ENCODE measurements around the gene TERC. TPM values are rescaled to one million over a fixed set of nuclear protein-coding genes. Genes with fewer than 3 reads are reported as not detected.
"Not testable (repeated sequence)": the region's sequence is repeated elsewhere in the genome, so short reads cannot be mapped to it uniquely, and the experiment has no call there.

The TERC gene
- polyA plus RNA-seq, 1 donor from 2014 or later, result not detected

- TF ChIP-seq REST (IDR thresholded peaks at IDR 0.05; ENCODE audit: borderline replicate concordance) (no peak), EP300 (conservative IDR thresholded peaks at IDR 0.05; ENCODE audit: poor library complexity, severe bottlenecking) (no peak), SMC3 (conservative IDR thresholded peaks at IDR 0.05; ENCODE audit: poor library complexity) (peak; percentile 76), CTCF (IDR thresholded peaks at IDR 0.05; ENCODE audit: poor library complexity, severe bottlenecking) (peak; percentile 70), EZH2 (IDR thresholded peaks at IDR 0.05; ENCODE audit: borderline replicate concordance, insufficient read depth, low read length, poor library complexity, severe bottlenecking) (no peak), RAD21 (conservative IDR thresholded peaks at IDR 0.05) (peak; percentile 79), POLR2AphosphoS5 (IDR thresholded peaks at IDR 0.05) (no peak)
- Histone ChIP-seq H4K20me1 (ENCODE audit: insufficient read depth) (no peaks in the 10 kb centered on the region), H3K9ac (ENCODE audit: low read length) (no peak overlapping the region), H3K27me3 (ENCODE audit: insufficient read depth, low read depth, low read length) (no peaks in the 10 kb centered on the region), H2AFZ (ENCODE audit: low read depth, low read length) (no peak overlapping the region), H3K79me2 (replicated peaks; ENCODE audit: insufficient read depth, low read length) (no peaks in the 10 kb centered on the region), H3K27ac (ENCODE audit: low read length) (no peak overlapping the region), H3K4me2 (ENCODE audit: low read length) (no peak overlapping the region), H3K9me3 (ENCODE audit: low read length) (no peaks in the 10 kb centered on the region), H3K9me2 (ENCODE audit: insufficient read depth, low read length) (no peaks in the 10 kb centered on the region), H3K4me3 (ENCODE audit: low read length) (no peak overlapping the region), H3F3A (ENCODE audit: insufficient read depth, low read length, poor library complexity, severe bottlenecking) (no peaks in the 10 kb centered on the region), H3K36me3 (ENCODE audit: insufficient read depth, low read length) (no peaks in the 10 kb centered on the region)
These were observed 20.4 kb downstream of the TERC start for GRCh38 chr3:169744366-169745054.

- H2AFZ ChIP-seq (ENCODE audit: low read depth, low read length), result no peak overlapping the region
- H3K27ac ChIP-seq (ENCODE audit: low read length), result no peak overlapping the region
- no peak overlapping the region for H3K9ac ChIP-seq (ENCODE audit: low read length)
- H4K20me1 ChIP-seq (ENCODE audit: insufficient read depth), result no peaks in the 10 kb centered on the region
- no peak overlapping the region for H3K4me2 ChIP-seq (ENCODE audit: low read length)
- no peak overlapping the region for H3K4me3 ChIP-seq (ENCODE audit: low read length)
- no peaks in the 10 kb centered on the region for H3K27me3 ChIP-seq (ENCODE audit: insufficient read depth, low read depth, low read length)
- H3K36me3 ChIP-seq (ENCODE audit: insufficient read depth, low read length), result no peaks in the 10 kb centered on the region
- H3K9me2 ChIP-seq (ENCODE audit: insufficient read depth, low read length), result no peaks in the 10 kb centered on the region
- no peaks in the 10 kb centered on the region for H3K79me2 ChIP-seq (replicated peaks; ENCODE audit: insufficient read depth, low read length)
- no peaks in the 10 kb centered on the region for H3F3A ChIP-seq (ENCODE audit: insufficient read depth, low read length, poor library complexity, severe bottlenecking)
- TF ChIP-seq SMC3 (conservative IDR thresholded peaks at IDR 0.05; ENCODE audit: poor library complexity), result no peak
- TF ChIP-seq POLR2AphosphoS5 (IDR thresholded peaks at IDR 0.05), result no peak
- TF ChIP-seq EP300 (conservative IDR thresholded peaks at IDR 0.05; ENCODE audit: poor library complexity, severe bottlenecking), result no peak
- TF ChIP-seq RAD21 (conservative IDR thresholded peaks at IDR 0.05), result no peak
- no peak for TF ChIP-seq CTCF (IDR thresholded peaks at IDR 0.05; ENCODE audit: poor library complexity, severe bottlenecking)
- no peak for TF ChIP-seq TAF1 (IDR thresholded peaks at IDR 0.05; ENCODE audit: low read depth)
- no peak for TF ChIP-seq REST (IDR thresholded peaks at IDR 0.05; ENCODE audit: borderline replicate concordance)
- no peak for TF ChIP-seq EZH2 (IDR thresholded peaks at IDR 0.05; ENCODE audit: borderline replicate concordance, insufficient read depth, low read length, poor library complexity, severe bottlenecking)
- no peak for TF ChIP-seq MXI1 (conservative IDR thresholded peaks at IDR 0.05; ENCODE audit: poor library complexity, severe bottlenecking)
- H3K9me3 ChIP-seq (ENCODE audit: low read length), result no peaks in the 10 kb centered on the region
These were observed 25.8 kb downstream of the TERC start for GRCh38 chr3:169739067-169739466.

- not testable (repeated sequence) for H3K27me3 ChIP-seq (ENCODE audit: insufficient read depth, low read depth, low read length); H3K9me3 ChIP-seq (ENCODE audit: low read length); H3K4me3 ChIP-seq (ENCODE audit: low read length); H3K4me2 ChIP-seq (ENCODE audit: low read length); H4K20me1 ChIP-seq (ENCODE audit: insufficient read depth); H2AFZ ChIP-seq (ENCODE audit: low read depth, low read length); H3F3A ChIP-seq (ENCODE audit: insufficient read depth, low read length, poor library complexity, severe bottlenecking); H3K36me3 ChIP-seq (ENCODE audit: insufficient read depth, low read length); H3K9me2 ChIP-seq (ENCODE audit: insufficient read depth, low read length); H3K9ac ChIP-seq (ENCODE audit: low read length); H3K79me2 ChIP-seq (replicated peaks; ENCODE audit: insufficient read depth, low read length); H3K27ac ChIP-seq (ENCODE audit: low read length)
These were observed 33.0 kb downstream of the TERC start for GRCh38 chr3:169731857-169732256.
